Vein endothelial cell (primary cell): ENCODE results near the gene THUMPD1. TPM values are rescaled to one million over a fixed set of nuclear protein-coding genes. Genes with fewer than 3 reads are reported as not detected.

Experiments used
- small RNA-seq: library from RNA; depleted of rRNA; stranded (forward); fragments of <200 nt; gene quantifications from one replicate; pipeline ENCODE3, GENCODE V24; 2012
- total RNA-seq: library from RNA; depleted of rRNA; stranded (reverse); fragments of >200 nt; gene quantifications from 2 replicates; pipeline ENCODE4 v1.2.3, GENCODE V29; 2012

THUMPD1 gene, protein sequence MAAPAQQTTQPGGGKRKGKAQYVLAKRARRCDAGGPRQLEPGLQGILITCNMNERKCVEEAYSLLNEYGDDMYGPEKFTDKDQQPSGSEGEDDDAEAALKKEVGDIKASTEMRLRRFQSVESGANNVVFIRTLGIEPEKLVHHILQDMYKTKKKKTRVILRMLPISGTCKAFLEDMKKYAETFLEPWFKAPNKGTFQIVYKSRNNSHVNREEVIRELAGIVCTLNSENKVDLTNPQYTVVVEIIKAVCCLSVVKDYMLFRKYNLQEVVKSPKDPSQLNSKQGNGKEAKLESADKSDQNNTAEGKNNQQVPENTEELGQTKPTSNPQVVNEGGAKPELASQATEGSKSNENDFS
- total RNA-seq = 65.0 and 93.7 TPM in 2 replicates

DNA sequence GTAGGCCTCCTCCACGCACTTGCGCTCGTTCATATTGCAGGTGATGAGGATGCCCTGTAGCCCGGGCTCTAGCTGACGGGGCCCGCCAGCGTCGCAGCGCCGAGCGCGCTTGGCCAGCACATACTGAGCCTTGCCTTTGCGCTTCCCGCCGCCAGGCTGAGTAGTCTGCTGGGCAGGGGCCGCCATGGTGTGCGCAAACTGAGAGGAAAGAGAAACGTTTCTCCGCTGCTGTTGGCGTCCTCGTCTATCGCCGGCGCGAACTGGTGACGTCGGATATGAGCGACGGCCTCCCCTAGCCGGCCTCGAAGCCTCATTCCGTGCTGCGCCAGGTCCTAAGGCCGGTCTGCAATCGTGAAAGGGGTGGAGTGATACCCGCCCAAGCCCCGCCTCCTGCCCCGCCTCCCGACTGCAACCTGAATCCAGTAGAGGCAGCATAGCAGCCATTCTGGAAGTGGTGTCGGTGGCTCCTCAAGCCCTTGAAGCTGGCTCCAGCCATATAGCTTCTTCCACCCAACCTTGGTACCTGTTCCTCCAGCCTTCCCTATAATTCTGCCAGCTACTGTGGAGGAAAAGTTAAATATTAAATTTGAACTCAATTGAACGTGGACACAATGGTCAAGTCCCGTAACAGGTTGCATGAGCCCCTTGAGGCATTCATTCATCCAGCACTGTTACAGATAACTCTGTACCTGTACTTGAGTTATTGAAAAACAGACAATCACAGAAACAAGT, at the start of gene THUMPD1:
Gene THUMPD1 (minus strand): TSS at position 265 of the 732 bp plus-strand sequence. CDS start 79 bp downstream, at position 186.

DNA sequence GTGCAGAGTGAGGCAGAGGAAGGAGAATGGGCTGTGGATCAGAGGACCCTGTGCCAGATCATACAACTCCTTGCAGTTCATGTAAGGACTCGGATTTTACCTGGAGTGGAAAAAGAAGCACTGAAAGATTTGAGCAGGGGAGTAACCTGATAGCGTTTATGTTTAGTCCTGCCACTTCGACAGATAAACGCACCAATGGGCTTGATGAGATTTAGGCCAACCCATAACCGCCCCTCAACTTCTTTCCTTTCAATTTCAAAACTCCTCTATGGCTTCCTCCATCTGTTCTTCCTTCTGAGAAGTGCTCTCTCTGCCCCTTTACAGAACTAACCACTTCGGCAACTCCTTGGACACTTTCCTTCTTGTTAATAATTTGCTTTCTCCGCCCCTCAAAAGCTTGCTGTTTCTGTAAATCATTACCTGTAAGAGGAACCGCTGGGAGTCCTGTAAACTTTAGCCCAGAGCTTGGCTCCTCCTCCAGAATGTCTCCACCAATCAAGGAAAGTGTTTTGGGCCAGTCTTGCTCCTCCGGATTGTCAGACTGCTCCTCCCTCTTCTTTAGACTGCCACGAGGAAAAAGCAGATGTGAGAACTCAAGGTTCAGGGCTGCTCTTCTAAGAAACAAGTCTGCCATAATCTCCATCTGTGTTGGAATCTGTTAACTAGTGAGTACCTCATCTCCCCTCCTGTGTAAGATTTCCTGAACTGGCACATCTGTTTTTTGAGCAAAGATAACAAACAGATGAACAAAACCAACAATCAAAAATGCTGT, 22.0 kb upstream of the THUMPD1 start, which contains the start of gene ACSM3:
Gene ACSM3 (plus strand): TSS at position 554 of the 772 bp plus-strand sequence. CDS start 6,021 bp downstream, outside the sequence.

Small RNA genes lying within 50 kb of the gene (small RNA-seq; reads per million reads assigned to genes)
- gene RNU6-944P = not detected

Other genes with a start within 250 kb of the THUMPD1 start
- under 0.01 and 0.19 TPM in 2 replicates for gene ACSM2B, start 165.5 kb downstream of the THUMPD1 start, total RNA-seq
- 0.33 TPM in 1 of 2 replicates, not detected in the other for gene ACSM1, start 44.1 kb downstream of the THUMPD1 start, total RNA-seq
- gene ACSM3, start 22.2 kb upstream of the THUMPD1 start, total RNA-seq = 6.4 and 66.6 TPM in 2 replicates
- gene ERI2, start 64.7 kb upstream of the THUMPD1 start, total RNA-seq = 10.1 and 14.7 TPM in 2 replicates
- gene REXO5, start 64.7 kb upstream of the THUMPD1 start, total RNA-seq = 5.1 and 7.2 TPM in 2 replicates
- 42.4 and 71.2 TPM in 2 replicates for gene DCUN1D3, start 158.5 kb upstream of the THUMPD1 start, total RNA-seq
- gene LYRM1, start 159.0 kb upstream of the THUMPD1 start, total RNA-seq = 37.2 and 64.0 TPM in 2 replicates